ENCODE data around the gene EFCAB11. TPM values are rescaled to one million over a fixed set of nuclear protein-coding genes. Genes with fewer than 3 reads are reported as not detected.

The EFCAB11 gene
- total and polyA plus RNA-seq, 2 donors (not counting 3 experiments of a cell fraction or from before 2014, with no cell fraction given) = 2.8 to 6.3 TPM

- POLR2A ChIA-PET = no interaction called here
- Histone ChIP-seq H3K79me2 (ENCODE audit: control insufficient read depth, insufficient read depth, low read length) (no peaks in the 10 kb centered on the region), H3K27me3 (ENCODE audit: control insufficient read depth in 2 of 2, insufficient read depth in 2 of 2, low read length in 2 of 2) (no peaks in the 10 kb centered on the region), H3K9me1 (replicated peaks; ENCODE audit: control insufficient read depth, extremely low read depth, insufficient read depth, low read length) (no peaks in the 10 kb centered on the region), H3K4me2 (ENCODE audit: insufficient read depth, low read length) (no peak overlapping the region), H3K27ac (ENCODE audit: insufficient read depth, low read depth, low read length) (no peak overlapping the region), H3K9me3 (replicated peaks; ENCODE audit: control insufficient read depth, insufficient read depth, low read length) (no peaks in the 10 kb centered on the region), H3K36me3 (ENCODE audit: control insufficient read depth in 2 of 2, extremely low read depth in 1 of 2, insufficient read depth in 2 of 2, low read length in 2 of 2) (no peaks in the 10 kb centered on the region), H4K20me1 (replicated peaks; ENCODE audit: control insufficient read depth, extremely low read depth, insufficient read depth, low read length) (no peaks in the 10 kb centered on the region), H3K4me3 (replicated peaks in 1 of 3; ENCODE audit: insufficient read depth in 1 of 3, low read depth in 1 of 3, low read length in 3 of 3) (no peak overlapping the region), H3K4me1 (ENCODE audit: control insufficient read depth, extremely low read depth, insufficient read depth, low read length) (no peaks in the 10 kb centered on the region), H2AFZ (ENCODE audit: low read depth, low read length) (no peak overlapping the region), H3K9ac (replicated peaks; ENCODE audit: extremely low read depth, insufficient read depth, low read length) (no peak overlapping the region)
- no TSS peak for BruUV-seq (replicated peaks)
- no peak for TF ChIP-seq POLR2A (IDR thresholded peaks at IDR 0.05; ENCODE audit: low read depth, low read length)
- TF ChIP-seq MYC (IDR thresholded peaks at IDR 0.05; ENCODE audit: low read depth, low read length) = no peak
- TF ChIP-seq GATA2 (IDR thresholded peaks at IDR 0.05; ENCODE audit: insufficient read depth, insufficient read length, low read depth, low read length) = no peak
- no peak for TF ChIP-seq CTCF (IDR thresholded peaks at IDR 0.05; ENCODE audit: extremely low read depth in 1 of 2, insufficient read depth in 1 of 2, low read depth in 1 of 2, low read length in 2 of 2)
- no peak for TF ChIP-seq FOS (IDR thresholded peaks at IDR 0.05; ENCODE audit: borderline replicate concordance, insufficient read depth, low read length)
- TF ChIP-seq MAX (IDR thresholded peaks at IDR 0.05; ENCODE audit: insufficient read depth, insufficient read length) = no peak
- DNase-seq (ENCODE audit: low read depth, low spot score) (no peak), FAIRE-seq (no peak)
- dilution Hi-C loops (cut with MboI; ENCODE audit: extremely low pct_ligation_motif_present, low sequenced_read_pairs) (no loop called here), intact Hi-C loops (cut with micrococcal nuclease) (no loop called here)
- CTCF ChIA-PET = no interaction called here
Observed at GRCh38 chr14:89906000-89906399, 48.5 kb downstream of the EFCAB11 start.

All from endothelial cell of umbilical vein (primary cell).